ENCODE data around the gene CEP170B.
"Not testable (repeated sequence)": the region's sequence is repeated elsewhere in the genome, so short reads cannot be mapped to it uniquely, and the experiment has no call there.

Gene CEP170B

GRCh38 chr14:104857931-104858330, 7.1 kb upstream of the CEP170B start:
- not testable (repeated sequence) for DNase-seq; H2AK5ac ChIP-seq (ENCODE audit: low read length); H2BK15ac ChIP-seq (replicated peaks; ENCODE audit: low read depth); H3K27ac ChIP-seq (ENCODE audit: low read depth, low read length); H3K18ac ChIP-seq (ENCODE audit: low read length); H3K27me3 ChIP-seq (ENCODE audit: insufficient read depth, low read length, poor library complexity); H3K9ac ChIP-seq (ENCODE audit: low read length); H3K4me3 ChIP-seq (ENCODE audit: low read length); H3K4ac ChIP-seq (ENCODE audit: low read depth, low read length); H3K56ac ChIP-seq (ENCODE audit: low read length); H4K8ac ChIP-seq (ENCODE audit: low read depth, low read length); H3K36me3 ChIP-seq (ENCODE audit: control insufficient read depth, insufficient read depth, low read length); H3K79me2 ChIP-seq (ENCODE audit: control insufficient read depth, insufficient read depth, low read length); H3K4me1 ChIP-seq (ENCODE audit: control insufficient read depth, low read depth, low read length); H3K23ac ChIP-seq (ENCODE audit: low read length); H3K4me2 ChIP-seq (ENCODE audit: low read length); H2BK120ac ChIP-seq (ENCODE audit: low read depth, low read length); H4K5ac ChIP-seq (ENCODE audit: low read length); H2BK5ac ChIP-seq (ENCODE audit: low read length)
- H3K79me1 ChIP-seq (ENCODE audit: low read length), result peaks cover 19% of the 10 kb centered on the region
- no CpG with 5 or more reads among the region's 6 CpGs for WGBS (ENCODE audit: extremely low coverage, insufficient coverage, low lambda C conversion rate)

GRCh38 chr14:104858811-104859426, 6.1 kb upstream of the CEP170B start:
- Histone ChIP-seq H3K4me1 (ENCODE audit: control insufficient read depth, low read depth, low read length) (peaks cover 1% of the 10 kb centered on the region), H3K56ac (ENCODE audit: low read length) (no peak overlapping the region), H2BK5ac (ENCODE audit: low read length) (no peak overlapping the region), H4K5ac (ENCODE audit: low read length) (no peak overlapping the region), H3K36me3 (ENCODE audit: control insufficient read depth, insufficient read depth, low read length) (no peaks in the 10 kb centered on the region), H3K79me2 (ENCODE audit: control insufficient read depth, insufficient read depth, low read length) (peaks cover 7% of the 10 kb centered on the region), H3K4me2 (ENCODE audit: low read length) (no peak overlapping the region), H3K79me1 (ENCODE audit: low read length) (peaks cover 22% of the 10 kb centered on the region), H3K27ac (ENCODE audit: low read depth, low read length) (no peak overlapping the region), H2AK5ac (ENCODE audit: low read length) (no peak overlapping the region), H2BK15ac (replicated peaks; ENCODE audit: low read depth) (no peak overlapping the region), H3K23ac (ENCODE audit: low read length) (no peak overlapping the region), H3K18ac (ENCODE audit: low read length) (no peak overlapping the region), H3K9ac (ENCODE audit: low read length) (no peak overlapping the region), H3K4me3 (ENCODE audit: low read length) (no peak overlapping the region), H3K4ac (ENCODE audit: low read depth, low read length) (no peak overlapping the region), H3K27me3 (ENCODE audit: insufficient read depth, low read length, poor library complexity) (no peaks in the 10 kb centered on the region), H4K8ac (ENCODE audit: low read depth, low read length) (no peak overlapping the region), H2BK120ac (ENCODE audit: low read depth, low read length) (no peak overlapping the region)
- no peak for DNase-seq
- 100% methylated on average over 4 of the region's 8 CpGs for WGBS (ENCODE audit: extremely low coverage, insufficient coverage, low lambda C conversion rate)

- H2AK5ac ChIP-seq (ENCODE audit: low read length), result no peak overlapping the region
- H2BK5ac ChIP-seq (ENCODE audit: low read length), result no peak overlapping the region
- no peak overlapping the region for H3K18ac ChIP-seq (ENCODE audit: low read length)
- no peak overlapping the region for H3K4me2 ChIP-seq (ENCODE audit: low read length)
- H4K5ac ChIP-seq (ENCODE audit: low read length), result no peak overlapping the region
- DNase-seq, result no peak
- H2BK15ac ChIP-seq (replicated peaks; ENCODE audit: low read depth), result no peak overlapping the region
- no peak overlapping the region for H3K9ac ChIP-seq (ENCODE audit: low read length)
- 100% methylated on average over 1 of the region's 4 CpGs for WGBS (ENCODE audit: extremely low coverage, insufficient coverage, low lambda C conversion rate)
- no peak overlapping the region for H3K27ac ChIP-seq (ENCODE audit: low read depth, low read length)
- H3K56ac ChIP-seq (ENCODE audit: low read length), result no peak overlapping the region
- no peak overlapping the region for H4K8ac ChIP-seq (ENCODE audit: low read depth, low read length)
- no peak overlapping the region for H3K23ac ChIP-seq (ENCODE audit: low read length)
- H3K4me1 ChIP-seq (ENCODE audit: control insufficient read depth, low read depth, low read length), result peaks cover 1% of the 10 kb centered on the region
- peaks cover 22% of the 10 kb centered on the region for H3K79me1 ChIP-seq (ENCODE audit: low read length)
- no peak overlapping the region for H2BK120ac ChIP-seq (ENCODE audit: low read depth, low read length)
- no peaks in the 10 kb centered on the region for H3K36me3 ChIP-seq (ENCODE audit: control insufficient read depth, insufficient read depth, low read length)
- H3K27me3 ChIP-seq (ENCODE audit: insufficient read depth, low read length, poor library complexity), result no peaks in the 10 kb centered on the region
- H3K79me2 ChIP-seq (ENCODE audit: control insufficient read depth, insufficient read depth, low read length), result peaks cover 7% of the 10 kb centered on the region
- H3K4me3 ChIP-seq (ENCODE audit: low read length), result no peak overlapping the region
- H3K4ac ChIP-seq (ENCODE audit: low read depth, low read length), result no peak overlapping the region
Observed at GRCh38 chr14:104859900-104860299, 5.2 kb upstream of the CEP170B start.

GRCh38 chr14:104860414-104860813, 4.7 kb upstream of the CEP170B start:
- H3K56ac ChIP-seq (ENCODE audit: low read length), result no peak overlapping the region
- H3K4me3 ChIP-seq (ENCODE audit: low read length), result no peak overlapping the region
- H2BK120ac ChIP-seq (ENCODE audit: low read depth, low read length), result no peak overlapping the region
- H3K27ac ChIP-seq (ENCODE audit: low read depth, low read length), result no peak overlapping the region
- peaks cover 1% of the 10 kb centered on the region for H3K4me1 ChIP-seq (ENCODE audit: control insufficient read depth, low read depth, low read length)
- no peaks in the 10 kb centered on the region for H3K27me3 ChIP-seq (ENCODE audit: insufficient read depth, low read length, poor library complexity)
- no peak overlapping the region for H2AK5ac ChIP-seq (ENCODE audit: low read length)
- H3K79me2 ChIP-seq (ENCODE audit: control insufficient read depth, insufficient read depth, low read length), result peaks cover 7% of the 10 kb centered on the region
- no peak overlapping the region for H3K4me2 ChIP-seq (ENCODE audit: low read length)
- no peaks in the 10 kb centered on the region for H3K36me3 ChIP-seq (ENCODE audit: control insufficient read depth, insufficient read depth, low read length)
- H2BK15ac ChIP-seq (replicated peaks; ENCODE audit: low read depth), result no peak overlapping the region
- no peak for DNase-seq
- no peak overlapping the region for H3K9ac ChIP-seq (ENCODE audit: low read length)
- H3K23ac ChIP-seq (ENCODE audit: low read length), result no peak overlapping the region
- H4K5ac ChIP-seq (ENCODE audit: low read length), result no peak overlapping the region
- H3K4ac ChIP-seq (ENCODE audit: low read depth, low read length), result no peak overlapping the region
- H4K8ac ChIP-seq (ENCODE audit: low read depth, low read length), result no peak overlapping the region
- H3K79me1 ChIP-seq (ENCODE audit: low read length), result peaks cover 22% of the 10 kb centered on the region
- no peak overlapping the region for H3K18ac ChIP-seq (ENCODE audit: low read length)
- no peak overlapping the region for H2BK5ac ChIP-seq (ENCODE audit: low read length)

GRCh38 chr14:104863131-104863862, 1.8 kb upstream of the CEP170B start:
- peaks cover 3% of the 10 kb centered on the region for H3K4me1 ChIP-seq (ENCODE audit: control insufficient read depth, low read depth, low read length)
- no peak overlapping the region for H3K56ac ChIP-seq (ENCODE audit: low read length)
- H2AK5ac ChIP-seq (ENCODE audit: low read length), result no peak overlapping the region
- H3K79me1 ChIP-seq (ENCODE audit: low read length), result peaks cover 38% of the 10 kb centered on the region
- no peak overlapping the region for H4K8ac ChIP-seq (ENCODE audit: low read depth, low read length)
- no peak overlapping the region for H3K4me3 ChIP-seq (ENCODE audit: low read length)
- no peak overlapping the region for H3K27ac ChIP-seq (ENCODE audit: low read depth, low read length)
- no peak overlapping the region for H2BK5ac ChIP-seq (ENCODE audit: low read length)
- DNase-seq, result no peak
- no peak overlapping the region for H3K23ac ChIP-seq (ENCODE audit: low read length)
- H3K4me2 ChIP-seq (ENCODE audit: low read length), result no peak overlapping the region
- H2BK120ac ChIP-seq (ENCODE audit: low read depth, low read length), result no peak overlapping the region
- no peak overlapping the region for H2BK15ac ChIP-seq (replicated peaks; ENCODE audit: low read depth)
- H4K5ac ChIP-seq (ENCODE audit: low read length), result no peak overlapping the region
- H3K18ac ChIP-seq (ENCODE audit: low read length), result no peak overlapping the region
- H3K36me3 ChIP-seq (ENCODE audit: control insufficient read depth, insufficient read depth, low read length), result no peaks in the 10 kb centered on the region
- WGBS (ENCODE audit: extremely low coverage, insufficient coverage, low lambda C conversion rate), result no CpG with 5 or more reads among the region's 13 CpGs
- H3K79me2 ChIP-seq (ENCODE audit: control insufficient read depth, insufficient read depth, low read length), result peaks cover 25% of the 10 kb centered on the region
- H3K9ac ChIP-seq (ENCODE audit: low read length), result no peak overlapping the region
- H3K4ac ChIP-seq (ENCODE audit: low read depth, low read length), result no peak overlapping the region
- no peaks in the 10 kb centered on the region for H3K27me3 ChIP-seq (ENCODE audit: insufficient read depth, low read length, poor library complexity)

GRCh38 chr14:104863923-104864266, 1.2 kb upstream of the CEP170B start:
- Histone ChIP-seq H3K4me1 (ENCODE audit: control insufficient read depth, low read depth, low read length) (peaks cover 3% of the 10 kb centered on the region), H2AK5ac (ENCODE audit: low read length) (no peak overlapping the region), H3K56ac (ENCODE audit: low read length) (peak overlapping the region; percentile 98), H4K8ac (ENCODE audit: low read depth, low read length) (no peak overlapping the region), H2BK120ac (ENCODE audit: low read depth, low read length) (no peak overlapping the region), H3K23ac (ENCODE audit: low read length) (no peak overlapping the region), H2BK15ac (replicated peaks; ENCODE audit: low read depth) (no peak overlapping the region), H2BK5ac (ENCODE audit: low read length) (no peak overlapping the region), H3K36me3 (ENCODE audit: control insufficient read depth, insufficient read depth, low read length) (no peaks in the 10 kb centered on the region), H3K27ac (ENCODE audit: low read depth, low read length) (no peak overlapping the region), H3K79me2 (ENCODE audit: control insufficient read depth, insufficient read depth, low read length) (peaks cover 25% of the 10 kb centered on the region), H3K4ac (ENCODE audit: low read depth, low read length) (no peak overlapping the region), H4K5ac (ENCODE audit: low read length) (no peak overlapping the region), H3K4me3 (ENCODE audit: low read length) (peak overlapping the region; percentile 27), H3K27me3 (ENCODE audit: insufficient read depth, low read length, poor library complexity) (no peaks in the 10 kb centered on the region), H3K4me2 (ENCODE audit: low read length) (peak overlapping the region; percentile 80), H3K9ac (ENCODE audit: low read length) (peak overlapping the region; percentile 94), H3K18ac (ENCODE audit: low read length) (no peak overlapping the region), H3K79me1 (ENCODE audit: low read length) (peaks cover 40% of the 10 kb centered on the region)
- DNase-seq, result peak; percentile 57
- WGBS (ENCODE audit: extremely low coverage, insufficient coverage, low lambda C conversion rate), result no CpG with 5 or more reads among the region's 13 CpGs
